ENCODE measurements around the gene PTPRT. TPM values are rescaled to one million over a fixed set of nuclear protein-coding genes. Genes with fewer than 3 reads are reported as not detected.

PTPRT gene
- total RNA-seq, 1 experiment from 2014 or later: not detected

DNA sequence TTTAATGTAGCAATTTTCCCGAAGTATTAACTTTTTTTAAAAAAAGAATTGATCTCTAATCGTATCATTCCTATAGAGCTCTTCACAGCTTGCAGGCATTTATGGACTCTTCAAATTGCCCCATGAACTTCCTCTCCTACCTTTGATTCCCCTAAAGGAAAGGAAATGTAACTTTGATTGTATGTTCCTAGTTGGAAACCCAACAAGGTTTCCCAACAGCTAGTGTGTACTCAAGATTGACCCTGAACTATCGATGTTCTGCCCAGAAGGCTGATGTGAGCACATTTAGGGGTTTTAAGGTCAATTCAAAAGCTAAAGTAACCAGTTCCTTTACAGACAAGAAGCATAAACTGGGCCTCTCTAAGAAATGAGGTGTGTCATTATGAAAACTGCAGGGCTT, 491.7 kb downstream of the PTPRT start (continued):
- no peak for TF ChIP-seq CTCF (IDR thresholded peaks at IDR 0.05 in 2 of 3, conservative IDR thresholded peaks at IDR 0.05 in 1 of 3; ENCODE audit: borderline replicate concordance in 1 of 3, insufficient read depth in 1 of 3, low read depth in 2 of 3, low read length in 2 of 3)
- TF ChIP-seq ZFX (IDR thresholded peaks at IDR 0.05): no peak
- TF ChIP-seq, protein P1, sequence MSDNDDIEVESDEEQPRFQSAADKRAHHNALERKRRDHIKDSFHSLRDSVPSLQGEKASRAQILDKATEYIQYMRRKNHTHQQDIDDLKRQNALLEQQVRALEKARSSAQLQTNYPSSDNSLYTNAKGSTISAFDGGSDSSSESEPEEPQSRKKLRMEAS (IDR thresholded peaks at IDR 0.05): no peak
- no peak for TF ChIP-seq ZNF274 (IDR thresholded peaks at IDR 0.05; ENCODE audit: low read depth, low read length)

GRCh38 chr20:42690842-42691437, 498.8 kb downstream of the PTPRT start:
- intact Hi-C loops (cut with micrococcal nuclease): no loop called here
- no peaks in the 10 kb centered on the region for H3K4me1 ChIP-seq (ENCODE audit: control insufficient read depth in 1 of 2, insufficient read depth in 2 of 2, low read length in 2 of 2)
- H3K36me3 ChIP-seq (ENCODE audit: control insufficient read depth in 1 of 2, insufficient read depth in 2 of 2, low read length in 2 of 2): no peaks in the 10 kb centered on the region
- no peak overlapping the region for H3K27ac ChIP-seq (ENCODE audit: low read depth, low read length)
- CTCF ChIA-PET: no interaction called here
- no peak overlapping the region for H2AFZ ChIP-seq (ENCODE audit: low read depth, low read length, poor library complexity, severe bottlenecking)
- no peaks in the 10 kb centered on the region for H3K27me3 ChIP-seq (ENCODE audit: insufficient read depth, low read length)
- no peaks in the 10 kb centered on the region for H4K20me1 ChIP-seq (ENCODE audit: insufficient read depth)
- RAD21 ChIA-PET (ENCODE audit: low non-redundant PET in 1 of 2, low total read pairs in 2 of 2, uncharacterized antibody in 2 of 2, unreplicated experiment in 2 of 2): no interaction called here
- no peak overlapping the region for H3K9ac ChIP-seq (ENCODE audit: low read length)
- POLR2A ChIA-PET: no interaction called here
- DNase-seq (ENCODE audit: low read depth, low spot score): no peak
- no peak for ATAC-seq
- H3K9me3 ChIP-seq (ENCODE audit: control insufficient read depth in 1 of 2, insufficient read depth in 1 of 2, low read depth in 1 of 2, low read length in 2 of 2): peaks cover 6 to 42% of the 10 kb centered on the region in 2 experiments; a peak in 2 of 4 replicates
- H3K4me3 ChIP-seq (replicated peaks in 1 of 2; ENCODE audit: low read depth in 1 of 2, low read length in 2 of 2): no peak overlapping the region
- H3K9me2 ChIP-seq (ENCODE audit: insufficient read depth): no peaks in the 10 kb centered on the region
- H3K4me2 ChIP-seq (ENCODE audit: low read length): no peak overlapping the region
- TF ChIP-seq RAD21 (IDR thresholded peaks at IDR 0.05; ENCODE audit: low read depth) (no peak), TCF7L2 (IDR thresholded peaks at IDR 0.05; ENCODE audit: borderline replicate concordance, extremely low read depth, insufficient read depth, insufficient read length) (no peak), ZBTB33 (IDR thresholded peaks at IDR 0.05; ENCODE audit: extremely low read depth, insufficient replicate concordance, low read length) (no peak), CTCF (IDR thresholded peaks at IDR 0.05 in 2 of 3, conservative IDR thresholded peaks at IDR 0.05 in 1 of 3; ENCODE audit: borderline replicate concordance in 1 of 3, insufficient read depth in 1 of 3, low read depth in 2 of 3, low read length in 2 of 3) (no peak), EZH2 (IDR thresholded peaks at IDR 0.05) (no peak), SRF (IDR thresholded peaks at IDR 0.05; ENCODE audit: low read depth) (no peak), ZFX (IDR thresholded peaks at IDR 0.05) (no peak), EZH2phosphoT487 (IDR thresholded peaks at IDR 0.05; ENCODE audit: borderline replicate concordance) (no peak), ELF1 (IDR thresholded peaks at IDR 0.05; ENCODE audit: borderline replicate concordance, low read depth) (no peak), CBX3 (IDR thresholded peaks at IDR 0.05; ENCODE audit: low read depth) (no peak), POLR2A (IDR thresholded peaks at IDR 0.05; ENCODE audit: borderline replicate concordance, extremely low read depth, insufficient read depth, insufficient read length) (no peak), FOSL1 (IDR thresholded peaks at IDR 0.05; ENCODE audit: low read depth) (no peak), JUND (IDR thresholded peaks at IDR 0.05) (no peak)
- no TSS peak for BruUV-seq (replicated peaks)
- H3K79me2 ChIP-seq (ENCODE audit: insufficient read depth, low read length): no peaks in the 10 kb centered on the region

Measured in HCT116 (cell line).